SK-N-DZ (cell line): Measurements from ENCODE around the gene DNAH1.

Experiments used
- DNase-seq: peaks from one replicate; pipeline ENCODE4 v3.0.0-alpha.2; 2015; ENCODE audit warnings: low spot score

The DNAH1 gene

DNA sequence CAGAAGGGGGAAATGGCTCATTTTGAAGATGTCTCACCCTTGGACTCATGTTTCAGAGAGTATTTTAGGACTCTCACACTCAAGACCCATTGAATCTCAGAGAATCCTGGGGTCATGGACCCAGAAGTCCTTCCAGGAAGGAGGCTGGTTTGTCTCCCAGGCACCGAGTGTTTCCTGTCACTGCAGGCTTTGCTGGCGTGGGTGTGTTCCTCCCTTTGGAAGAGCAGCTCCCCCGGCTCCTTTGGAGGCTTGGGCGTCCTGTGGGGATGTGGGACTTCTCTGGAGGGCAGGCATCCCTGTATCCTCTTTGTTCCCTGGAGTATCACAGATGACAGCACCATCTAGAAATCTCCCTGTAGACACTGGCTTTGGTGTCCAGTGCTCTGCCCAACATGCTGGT, 40.0 kb downstream of the DNAH1 start:
- DNase-seq, result no peak

DNA sequence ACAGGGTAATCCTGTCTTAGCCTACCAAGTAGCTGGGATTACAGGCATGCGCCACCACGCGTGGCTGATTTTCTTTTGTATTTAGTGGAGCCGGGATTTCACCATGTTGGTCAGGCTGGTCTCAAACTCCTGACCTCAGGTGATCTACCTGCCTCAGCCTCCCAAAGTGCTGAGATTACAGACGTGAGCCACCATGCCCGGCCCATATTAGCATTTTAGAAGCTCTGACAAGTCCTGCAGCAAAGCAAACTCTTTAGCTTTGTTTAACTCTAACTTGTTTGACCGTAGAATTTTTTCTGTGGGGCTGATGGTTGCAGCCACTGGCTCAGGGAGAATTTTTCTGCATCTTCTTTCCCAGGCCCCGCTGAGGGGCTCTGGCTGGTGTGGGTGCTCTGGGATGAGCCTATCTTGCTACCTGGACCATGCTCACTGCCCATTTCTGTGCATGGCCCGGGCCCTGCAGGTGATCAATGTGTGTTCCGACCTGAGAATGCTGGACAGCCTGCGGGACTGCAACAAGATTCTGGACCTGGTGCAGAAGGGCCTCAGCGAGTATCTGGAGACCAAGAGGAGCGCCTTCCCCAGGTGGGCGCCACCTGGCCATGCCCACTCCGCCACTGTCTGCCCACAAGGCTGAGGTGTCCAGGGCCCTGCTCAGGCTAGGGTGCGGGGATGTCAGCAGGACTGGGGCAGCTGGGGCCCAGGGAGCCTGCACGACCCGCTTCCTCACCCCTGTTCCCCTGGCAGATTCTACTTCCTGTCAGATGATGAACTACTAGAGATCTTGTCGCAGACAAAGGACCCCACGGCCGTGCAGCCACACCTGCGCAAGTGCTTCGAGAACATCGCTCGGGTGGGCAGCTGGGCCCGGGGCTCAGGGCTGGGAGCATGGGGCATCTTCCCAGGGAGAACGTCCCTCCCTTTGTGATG, 41.3 kb downstream of the DNAH1 start:
- DNase-seq, result no peak

- DNase-seq, result no peak
Measured at GRCh38 chr3:52358362-52358940, 42.3 kb downstream of the DNAH1 start.

- no peak for DNase-seq
Measured at GRCh38 chr3:52359116-52359855, 43.2 kb downstream of the DNAH1 start.

- DNase-seq, result no peak
Measured at GRCh38 chr3:52361011-52361410, 44.9 kb downstream of the DNAH1 start.

DNA sequence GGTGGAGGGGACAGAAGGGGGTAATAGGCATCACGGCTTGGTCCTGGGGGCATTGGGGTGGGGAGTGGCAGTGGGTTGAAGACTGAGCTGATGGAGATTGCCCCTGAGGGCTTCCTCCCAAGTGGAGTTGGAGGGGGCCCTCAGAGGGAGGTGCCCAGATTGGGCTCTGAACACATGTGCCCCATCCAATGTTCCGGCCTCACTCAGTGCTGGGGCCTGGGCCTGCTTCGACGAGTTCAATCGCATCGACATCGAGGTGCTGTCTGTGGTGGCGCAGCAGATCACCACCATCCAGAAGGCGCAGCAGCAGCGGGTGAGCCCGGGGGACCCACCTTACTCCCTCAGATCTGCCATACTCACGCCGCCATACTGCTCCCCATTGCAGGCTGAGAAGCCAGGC, 45.3 kb downstream of the DNAH1 start:
- DNase-seq, result no peak

DNA sequence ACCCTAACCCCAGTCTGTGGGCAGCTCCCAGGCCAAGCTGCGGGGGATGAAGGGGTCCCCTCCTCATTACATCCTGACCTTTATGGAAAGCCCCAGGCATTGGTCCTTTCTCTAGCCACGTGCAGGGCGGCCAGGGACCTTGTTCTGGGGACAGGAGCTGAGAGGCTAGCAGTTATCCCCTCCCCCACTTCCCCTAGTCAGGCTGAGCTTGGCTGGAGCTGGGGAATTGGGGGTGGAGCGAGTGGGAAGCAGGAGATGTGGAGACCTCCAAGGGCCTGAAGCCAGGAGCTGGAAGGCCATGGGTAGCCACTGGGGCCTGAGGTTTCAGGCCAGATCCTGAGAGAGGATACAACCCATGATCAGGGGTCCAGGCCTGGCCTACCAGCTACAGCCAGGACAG, 45.8 kb downstream of the DNAH1 start:
- DNase-seq, result peak; percentile 32

DNA sequence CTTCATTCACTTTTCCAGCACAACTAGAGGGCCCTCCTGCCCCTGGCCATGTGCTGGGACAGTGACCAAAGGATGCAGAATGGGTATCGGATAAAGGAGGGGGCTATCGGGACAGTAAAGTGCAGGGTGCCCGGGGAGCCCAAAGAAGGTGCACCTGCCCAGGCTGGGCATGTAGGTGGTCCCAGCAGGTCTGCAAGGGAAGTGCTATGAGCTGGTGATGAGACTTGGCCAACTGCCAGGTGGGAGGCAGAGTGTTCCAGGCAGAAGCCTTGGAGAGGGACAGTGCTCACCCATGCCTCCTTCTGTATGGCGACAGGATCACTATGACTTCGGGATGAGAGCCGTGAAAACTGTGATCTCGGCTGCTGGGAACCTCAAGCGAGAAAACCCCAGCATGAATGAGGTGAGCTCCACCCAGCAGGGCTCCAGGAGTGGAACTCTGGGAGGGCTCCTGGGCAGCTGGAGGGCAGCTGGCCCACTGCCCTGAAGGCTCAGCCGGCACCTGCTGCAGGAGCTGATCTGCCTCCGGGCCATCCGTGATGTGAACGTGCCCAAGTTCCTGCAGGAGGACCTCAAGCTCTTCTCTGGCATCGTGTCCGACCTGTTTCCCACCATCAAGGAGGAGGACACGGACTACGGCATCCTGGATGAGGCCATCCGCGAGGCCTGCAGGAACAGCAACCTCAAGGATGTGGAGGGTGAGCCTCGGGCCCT, 48.4 kb downstream of the DNAH1 start:
- DNase-seq, result no peak

GRCh38 chr3:52366527-52366926, 50.4 kb downstream of the DNAH1 start:
- DNase-seq, result no peak

DNA sequence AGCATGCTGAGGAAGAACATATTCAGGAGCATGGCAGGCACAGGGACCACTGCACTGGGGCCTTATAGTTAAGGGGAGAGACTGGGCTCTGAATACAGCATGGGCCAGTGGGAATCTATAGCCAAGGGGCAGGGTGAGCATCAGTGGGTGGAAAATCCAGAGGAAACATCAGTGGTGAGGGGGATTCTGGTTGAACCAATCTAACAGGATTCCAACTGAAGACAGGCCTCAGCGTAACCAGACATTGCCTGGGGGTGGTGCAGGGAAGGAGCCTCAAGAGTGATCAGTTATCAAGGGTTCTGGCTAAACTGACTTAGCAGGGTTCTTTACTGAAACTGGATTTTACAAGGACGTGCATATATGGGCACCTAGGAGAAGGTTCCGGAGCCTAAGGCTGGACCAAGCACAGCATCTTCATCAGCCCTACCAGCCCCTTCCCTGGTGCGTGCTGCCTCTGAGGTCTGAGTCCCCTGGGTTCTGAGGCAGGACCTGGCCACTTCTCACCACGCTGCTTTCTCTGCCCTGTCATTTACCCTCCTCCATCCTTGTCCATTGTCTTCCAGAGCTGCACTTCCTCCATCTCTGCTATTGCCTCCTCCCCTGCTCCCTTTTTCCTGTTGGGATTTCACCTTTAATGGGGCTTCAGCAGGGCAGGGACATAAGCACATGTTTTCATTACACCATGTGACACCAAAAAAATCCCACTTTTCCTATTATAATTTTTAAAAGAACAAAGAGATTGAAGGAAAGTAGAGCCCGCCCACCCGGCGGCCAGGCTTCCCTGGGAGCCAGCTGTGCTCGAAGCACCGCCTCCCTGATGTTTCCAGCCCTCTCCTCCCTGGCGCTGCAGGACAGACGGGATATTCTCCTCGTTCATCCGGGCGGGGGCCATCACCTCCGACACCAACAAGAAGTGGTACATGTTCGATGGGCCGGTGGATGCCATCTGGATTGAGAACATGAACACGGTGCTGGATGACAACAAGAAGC, 52.1 kb downstream of the DNAH1 start:
- DNase-seq, result no peak

GRCh38 chr3:52370531-52370930, 54.4 kb downstream of the DNAH1 start:
- peak; percentile 25 for DNase-seq

DNA sequence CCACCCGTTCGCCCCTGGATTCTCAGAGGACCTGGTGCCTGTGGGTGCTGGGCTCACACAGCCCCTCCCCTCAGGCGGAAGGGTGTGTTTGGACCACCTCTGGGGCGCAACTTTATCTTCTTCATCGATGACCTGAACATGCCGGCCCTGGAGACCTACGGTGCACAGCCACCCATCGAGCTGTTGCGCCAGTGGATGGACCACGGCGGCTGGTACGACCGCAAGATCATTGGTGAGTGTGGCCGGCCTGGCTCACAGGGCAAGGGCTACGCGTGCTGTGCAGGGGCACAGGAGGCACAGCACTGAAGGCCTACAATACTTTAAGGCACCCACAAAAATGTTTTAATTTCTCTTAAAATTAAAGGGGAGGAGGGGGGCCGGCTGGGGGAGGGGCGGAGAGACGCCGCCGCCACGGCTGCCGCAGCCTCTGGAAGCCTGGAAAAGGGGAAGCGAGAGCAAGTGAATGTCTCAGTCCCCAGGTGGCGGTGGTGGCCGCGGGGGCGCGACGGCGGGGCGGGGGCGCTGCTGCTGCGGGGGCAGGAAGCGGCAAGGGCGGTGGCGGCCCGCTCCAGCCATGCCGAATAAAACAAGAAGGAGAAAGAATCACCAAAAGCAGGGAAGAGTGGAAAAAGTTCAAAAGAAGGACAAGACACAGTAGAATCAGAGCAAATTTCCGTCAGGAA, 56.8 kb downstream of the DNAH1 start:
- no peak for DNase-seq

GRCh38 chr3:52373676-52374075, 57.6 kb downstream of the DNAH1 start:
- no peak for DNase-seq

DNA sequence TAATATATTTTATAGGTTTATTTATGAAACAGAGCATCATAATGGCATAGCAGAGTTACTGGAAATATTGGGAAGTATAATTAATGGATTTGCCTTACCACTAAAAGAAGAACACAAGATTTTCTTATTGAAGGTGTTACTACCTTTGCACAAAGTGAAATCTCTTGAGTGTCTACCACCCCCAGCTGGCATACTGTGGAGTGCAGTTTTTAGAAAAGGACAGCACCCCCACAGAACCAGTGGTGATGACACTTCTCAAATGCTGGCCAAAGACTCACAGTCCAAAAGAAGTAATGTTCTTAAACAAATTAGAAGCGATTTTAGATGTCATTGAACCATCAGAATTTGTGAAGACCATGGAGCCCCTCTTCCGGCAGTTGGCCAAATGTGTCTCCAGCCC, 58.1 kb downstream of the DNAH1 start:
- DNase-seq, result no peak

DNA sequence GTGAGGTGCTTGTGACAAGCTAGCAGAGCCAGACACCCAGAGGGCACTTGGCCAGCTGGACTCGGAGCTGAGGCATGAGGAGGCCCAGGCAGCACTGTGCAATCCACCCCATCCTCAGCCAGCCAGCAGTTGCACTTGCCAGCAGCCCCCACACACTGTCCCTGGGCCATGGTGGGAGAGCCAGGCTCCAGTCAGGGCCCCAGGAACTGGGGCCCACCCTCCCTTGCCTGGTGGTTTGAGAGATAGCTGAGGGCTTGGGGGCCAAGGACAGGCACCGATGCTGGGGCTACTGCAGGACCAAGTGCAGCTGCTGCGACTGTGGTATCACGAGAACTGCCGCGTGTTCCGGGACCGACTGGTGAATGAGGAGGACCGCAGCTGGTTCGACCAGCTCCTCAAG, 63.5 kb downstream of the DNAH1 start:
- no peak for DNase-seq

DNA sequence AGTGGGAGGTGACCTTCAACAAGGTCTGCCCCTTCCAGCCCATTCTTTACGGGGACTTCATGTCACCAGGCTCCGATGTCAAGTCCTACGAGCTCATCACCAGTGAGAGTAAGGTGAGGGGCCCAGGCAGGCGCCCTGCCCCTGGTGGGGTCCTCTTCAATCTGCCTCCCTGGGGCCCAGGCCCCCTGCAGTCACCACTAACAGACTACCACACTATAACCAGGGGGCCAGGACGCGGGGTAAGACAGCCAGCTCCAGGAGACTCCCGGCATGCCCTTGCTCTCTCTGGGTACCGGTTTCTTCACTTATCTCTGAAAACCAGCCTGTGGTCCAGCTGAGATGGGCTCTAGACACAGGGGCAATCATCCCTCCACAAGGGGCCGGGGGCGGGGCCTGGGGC, 63.9 kb downstream of the DNAH1 start:
- no peak for DNase-seq

DNA sequence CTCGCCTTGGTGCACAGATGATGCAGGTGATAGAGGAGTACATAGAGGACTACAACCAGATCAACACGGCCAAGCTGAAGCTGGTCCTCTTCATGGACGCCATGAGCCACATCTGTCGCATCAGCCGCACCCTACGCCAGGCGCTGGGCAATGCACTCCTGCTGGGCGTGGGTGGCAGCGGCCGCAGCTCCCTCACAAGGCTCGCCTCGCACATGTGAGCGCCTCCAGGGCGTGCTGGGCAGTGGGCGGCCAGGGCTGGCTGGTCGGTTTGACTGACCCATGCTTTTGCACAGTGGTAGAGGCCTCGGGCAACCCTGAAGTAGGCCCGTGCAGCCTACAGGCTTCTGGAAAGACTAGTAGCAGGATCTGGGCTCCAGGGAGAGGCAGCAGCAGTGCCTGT, 65.5 kb downstream of the DNAH1 start:
- no peak for DNase-seq

GRCh38 chr3:52383446-52383845, 67.3 kb downstream of the DNAH1 start:
- no peak for DNase-seq

- no peak for DNase-seq
Measured at GRCh38 chr3:52384019-52384761, 68.1 kb downstream of the DNAH1 start.
